Activated CD4-positive, alpha-beta T cell treated with anti-CD3 and anti-CD28 coated beads, Interleukin-2, amount 50 U/mL, for 24 hours (primary cell): ENCODE data around the gene SPCS1.
A peak's percentile ranks its signal among the peaks of the same experiment; 100 is the strongest.
"Not testable (repeated sequence)": the region's sequence is repeated elsewhere in the genome, so short reads cannot be mapped to it uniquely, and the experiment has no call there.

Experiments used
- DNase-seq, 2 donors: peaks; one replicate each; pipeline ENCODE4 v3.0.0-alpha.2; 2020; ENCODE audit warnings: low read depth in 1 of 2, low spot score in 1 of 2

The SPCS1 gene

GRCh38 chr3:52705688-52706686 lies at the start of gene SPCS1, which contains the start of gene GLT8D1:
Gene SPCS1, plus strand, starts transcription at chr3:52706106. Its CDS starts 141 bp downstream, at chr3:52706247.
Gene GLT8D1, minus strand, starts transcription at chr3:52705791. Its CDS starts 5,331 bp downstream, at chr3:52700460.
- peak; percentile 74 to 78 for DNase-seq

- no peak for DNase-seq
These were observed 45.9 kb upstream of the SPCS1 start for GRCh38 chr3:52660046-52660445.

- no peak for DNase-seq
These were observed 42.8 kb upstream of the SPCS1 start for GRCh38 chr3:52663098-52663497.

GRCh38 chr3:52670621-52671521 lies 35.0 kb upstream of the SPCS1 start:
- DNase-seq: peak in 1 of 2 donors; percentile 52

- DNase-seq: no peak
These were observed 34.2 kb upstream of the SPCS1 start for GRCh38 chr3:52671676-52672075.

GRCh38 chr3:52676201-52676600 lies 29.7 kb upstream of the SPCS1 start:
- not testable (repeated sequence) for DNase-seq

GRCh38 chr3:52678265-52679198 lies 27.4 kb upstream of the SPCS1 start:
- no peak for DNase-seq

- no peak for DNase-seq
These were observed 26.7 kb upstream of the SPCS1 start for GRCh38 chr3:52679199-52679538.

- no peak for DNase-seq
These were observed 26.1 kb upstream of the SPCS1 start for GRCh38 chr3:52679811-52680210.

- no peak for DNase-seq
These were observed 24.3 kb upstream of the SPCS1 start for GRCh38 chr3:52681596-52681995.

GRCh38 chr3:52682016-52682415 lies 23.9 kb upstream of the SPCS1 start:
- DNase-seq: no peak

- no peak for DNase-seq
These were observed 22.3 kb upstream of the SPCS1 start for GRCh38 chr3:52683611-52684010.

- DNase-seq: no peak
These were observed 21.7 kb upstream of the SPCS1 start for GRCh38 chr3:52684184-52684583.

GRCh38 chr3:52685285-52685708 lies 20.6 kb upstream of the SPCS1 start:
- DNase-seq: peak; percentile 62 to 77

- DNase-seq: peak; percentile 85 to 88
These were observed 19.9 kb upstream of the SPCS1 start, which contains the start of the genes GNL3 and PBRM1 for GRCh38 chr3:52685709-52686691. Gene GNL3, plus strand, starts transcription at chr3:52686032. Its CDS starts 61 bp downstream, at chr3:52686093. Gene PBRM1, minus strand, starts transcription at chr3:52685913.

- DNase-seq: no peak
These were observed 17.6 kb upstream of the SPCS1 start for GRCh38 chr3:52688266-52688665.

- no peak for DNase-seq
These were observed 16.8 kb upstream of the SPCS1 start for GRCh38 chr3:52689151-52689550.

- no peak for DNase-seq
These were observed 15.3 kb upstream of the SPCS1 start for GRCh38 chr3:52690560-52690959.

- DNase-seq: no peak
These were observed 12.8 kb upstream of the SPCS1 start for GRCh38 chr3:52693071-52693470.
